SJSA1 (cell line): ENCODE results near the gene TLE7. TPM values are rescaled to one million over a fixed set of nuclear protein-coding genes. Genes with fewer than 3 reads are reported as not detected.

Source experiments
- DNase-seq, 2 experiments: peaks; one replicate each; pipeline ENCODE4 v3.0.0-alpha.2; 2015 to 2020; ENCODE audit warnings: low spot score in 2 of 2, low read depth in 1 of 2
- H3K27ac ChIP-seq: fragments of 250-450 bp; sonication (Bioruptor Pico); 2 replicates; pipeline ENCODE4 v1.5.1; 2020; ENCODE audit warnings: mild to moderate bottlenecking, moderate library complexity
- H3K27me3 ChIP-seq: fragments of 250-450 bp; sonication (Bioruptor Pico); replicated peaks from 2 replicates; pipeline ENCODE4 v1.5.1; 2020; ENCODE audit warnings: mild to moderate bottlenecking, moderate library complexity
- H3K36me3 ChIP-seq: fragments of 250-450 bp; sonication (Bioruptor Pico); 2 replicates; pipeline ENCODE4 v1.5.1; 2020; ENCODE audit warnings: mild to moderate bottlenecking
- H3K4me1 ChIP-seq: fragments of 250-450 bp; sonication (Bioruptor Pico); replicated peaks from 2 replicates; pipeline ENCODE4 v1.6.1; 2021; ENCODE audit warnings: mild to moderate bottlenecking
- H3K4me3 ChIP-seq: fragments of 250-450 bp; sonication (Bioruptor Pico); 2 replicates; pipeline ENCODE4 v1.5.1; 2020; ENCODE audit warnings: mild to moderate bottlenecking
- H3K9me3 ChIP-seq: fragments of 250-450 bp; sonication (Bioruptor Pico); replicated peaks from 2 replicates; pipeline ENCODE4 v1.5.1; 2020; ENCODE audit warnings: mild to moderate bottlenecking
- total RNA-seq: library from RNA; depleted of rRNA; stranded (reverse); fragments of >200 nt; shearing (Covaris generic); gene quantifications from 2 replicates; pipeline ENCODE4 v1.2.3, GENCODE V29; 2014

Gene TLE7
- total RNA-seq, 1 experiment from 2014 or later, result not detected

- Histone ChIP-seq H3K4me1 (no peaks in the 10 kb centered on the region; the same call in 1 of the 2 replicates), H3K27ac (no peak overlapping the region), H3K4me3 (no peak overlapping the region), H3K9me3 (peaks cover 5% of the 10 kb centered on the region; the same call in 1 of the 2 replicates), H3K27me3 (peaks cover 30% of the 10 kb centered on the region), H3K36me3 (no peaks in the 10 kb centered on the region)
- DNase-seq, result no peak
Observed at GRCh38 chr16:71423865-71424264, 18.0 kb downstream of the TLE7 start.

GRCh38 chr16:71423016-71423415 lies 18.8 kb downstream of the TLE7 start:
- H3K4me3 ChIP-seq, result no peak overlapping the region
- peaks cover 5% of the 10 kb centered on the region; the same call in 1 of the 2 replicates for H3K9me3 ChIP-seq
- H3K4me1 ChIP-seq, result no peaks in the 10 kb centered on the region; the same call in 1 of the 2 replicates
- no peak overlapping the region for H3K27ac ChIP-seq
- no peak for DNase-seq
- H3K27me3 ChIP-seq, result peaks cover 36% of the 10 kb centered on the region
- H3K36me3 ChIP-seq, result no peaks in the 10 kb centered on the region

- Histone ChIP-seq H3K9me3 (peaks cover 5% of the 10 kb centered on the region; the same call in 1 of the 2 replicates), H3K27me3 (peaks cover 32% of the 10 kb centered on the region), H3K4me3 (no peak overlapping the region), H3K27ac (no peak overlapping the region), H3K36me3 (no peaks in the 10 kb centered on the region), H3K4me1 (no peaks in the 10 kb centered on the region; the same call in 1 of the 2 replicates)
- no peak for DNase-seq
Observed at GRCh38 chr16:71421911-71422310, 19.9 kb downstream of the TLE7 start.

GRCh38 chr16:71414038-71414437 lies 27.8 kb downstream of the TLE7 start:
- H3K27me3 ChIP-seq, result peaks cover 20% of the 10 kb centered on the region
- H3K27ac ChIP-seq, result no peak overlapping the region
- H3K4me1 ChIP-seq, result 0 out of 2 replicates have a peak, but pooled peaks cover 3% of the 10 kb centered on the region
- H3K9me3 ChIP-seq, result no peaks in the 10 kb centered on the region
- H3K36me3 ChIP-seq, result no peaks in the 10 kb centered on the region
- no peak overlapping the region for H3K4me3 ChIP-seq
- DNase-seq, result no peak

GRCh38 chr16:71413341-71413740 lies 28.5 kb downstream of the TLE7 start:
- no peak overlapping the region for H3K27ac ChIP-seq
- no peaks in the 10 kb centered on the region for H3K36me3 ChIP-seq
- peaks cover 23% of the 10 kb centered on the region for H3K27me3 ChIP-seq
- H3K9me3 ChIP-seq, result no peaks in the 10 kb centered on the region
- no peak for DNase-seq
- 0 out of 2 replicates have a peak, but pooled peaks cover 3% of the 10 kb centered on the region for H3K4me1 ChIP-seq
- no peak overlapping the region for H3K4me3 ChIP-seq

GRCh38 chr16:71412270-71413160 lies 29.3 kb downstream of the TLE7 start:
- Histone ChIP-seq H3K4me3 (no peak overlapping the region), H3K27ac (no peak overlapping the region), H3K27me3 (peaks cover 20% of the 10 kb centered on the region), H3K4me1 (0 out of 2 replicates have a peak, but pooled peaks cover 3% of the 10 kb centered on the region), H3K36me3 (no peaks in the 10 kb centered on the region), H3K9me3 (no peaks in the 10 kb centered on the region)
- peak; percentile 59 to 68 for DNase-seq

GRCh38 chr16:71410146-71410545 lies 31.7 kb downstream of the TLE7 start:
- 0 out of 2 replicates have a peak, but pooled peaks cover 3% of the 10 kb centered on the region for H3K4me1 ChIP-seq
- H3K27me3 ChIP-seq, result peaks cover 20% of the 10 kb centered on the region
- DNase-seq, result no peak
- no peaks in the 10 kb centered on the region for H3K9me3 ChIP-seq
- no peaks in the 10 kb centered on the region for H3K36me3 ChIP-seq
- no peak overlapping the region for H3K4me3 ChIP-seq
- H3K27ac ChIP-seq, result no peak overlapping the region

- Histone ChIP-seq H3K9me3 (no peaks in the 10 kb centered on the region), H3K27me3 (peaks cover 20% of the 10 kb centered on the region), H3K4me1 (0 out of 2 replicates have a peak, but pooled peaks cover 3% of the 10 kb centered on the region), H3K4me3 (no peak overlapping the region), H3K27ac (no peak overlapping the region), H3K36me3 (no peaks in the 10 kb centered on the region)
- no peak for DNase-seq
Observed at GRCh38 chr16:71409011-71409775, 32.7 kb downstream of the TLE7 start.

GRCh38 chr16:71408536-71408935 lies 33.3 kb downstream of the TLE7 start:
- no peaks in the 10 kb centered on the region for H3K9me3 ChIP-seq
- no peaks in the 10 kb centered on the region for H3K36me3 ChIP-seq
- peaks cover 20% of the 10 kb centered on the region for H3K27me3 ChIP-seq
- DNase-seq, result no peak
- H3K27ac ChIP-seq, result no peak overlapping the region
- H3K4me3 ChIP-seq, result no peak overlapping the region
- H3K4me1 ChIP-seq, result 0 out of 2 replicates have a peak, but pooled peaks cover 3% of the 10 kb centered on the region

- Histone ChIP-seq H3K4me1 (0 out of 2 replicates have a peak, but pooled peaks cover 3% of the 10 kb centered on the region), H3K27me3 (peaks cover 20% of the 10 kb centered on the region), H3K36me3 (no peaks in the 10 kb centered on the region), H3K27ac (no peak overlapping the region), H3K9me3 (no peaks in the 10 kb centered on the region), H3K4me3 (no peak overlapping the region)
- DNase-seq, result no peak
Observed at GRCh38 chr16:71407731-71408130, 34.1 kb downstream of the TLE7 start.

GRCh38 chr16:71406724-71407123 lies 35.1 kb downstream of the TLE7 start:
- Histone ChIP-seq H3K9me3 (no peaks in the 10 kb centered on the region), H3K27ac (no peak overlapping the region), H3K36me3 (no peaks in the 10 kb centered on the region), H3K4me3 (no peak overlapping the region), H3K4me1 (no peaks in the 10 kb centered on the region), H3K27me3 (peaks cover 20% of the 10 kb centered on the region)
- no peak for DNase-seq

GRCh38 chr16:71406316-71406715 lies 35.5 kb downstream of the TLE7 start:
- no peak for DNase-seq
- Histone ChIP-seq H3K9me3 (no peaks in the 10 kb centered on the region), H3K27me3 (peaks cover 18% of the 10 kb centered on the region), H3K36me3 (no peaks in the 10 kb centered on the region), H3K4me1 (no peaks in the 10 kb centered on the region), H3K27ac (no peak overlapping the region), H3K4me3 (no peak overlapping the region)

- Histone ChIP-seq H3K36me3 (no peaks in the 10 kb centered on the region), H3K27ac (no peak overlapping the region), H3K9me3 (no peaks in the 10 kb centered on the region), H3K4me3 (no peak overlapping the region), H3K27me3 (peaks cover 12% of the 10 kb centered on the region), H3K4me1 (no peaks in the 10 kb centered on the region)
- DNase-seq, result no peak
Observed at GRCh38 chr16:71404364-71404763, 37.5 kb downstream of the TLE7 start.

GRCh38 chr16:71402674-71403073 lies 39.2 kb downstream of the TLE7 start:
- DNase-seq, result no peak
- Histone ChIP-seq H3K27me3 (peaks cover 4% of the 10 kb centered on the region; the same call in 1 of the 2 replicates), H3K36me3 (no peaks in the 10 kb centered on the region), H3K4me3 (no peak overlapping the region), H3K27ac (no peak overlapping the region), H3K9me3 (no peaks in the 10 kb centered on the region), H3K4me1 (no peaks in the 10 kb centered on the region)
